HG03342 (cell line): ENCODE data around the gene RARA.

Experiments
- ATAC-seq: cut with Tn5 transposase; IDR thresholded peaks from one replicate; pipeline ENCODE4 v1.9.1; 2021; ENCODE audit warnings: mild to moderate bottlenecking, moderate library complexity; ENCODE audit not compliant: unreplicated experiment

The RARA gene

GRCh38 chr17:40309031-40309948, at the start of gene RARA:
Gene RARA, plus strand, starts transcription at chr17:40309180. Its CDS starts 22,039 bp downstream, at chr17:40331219.
- no peak for ATAC-seq

DNA sequence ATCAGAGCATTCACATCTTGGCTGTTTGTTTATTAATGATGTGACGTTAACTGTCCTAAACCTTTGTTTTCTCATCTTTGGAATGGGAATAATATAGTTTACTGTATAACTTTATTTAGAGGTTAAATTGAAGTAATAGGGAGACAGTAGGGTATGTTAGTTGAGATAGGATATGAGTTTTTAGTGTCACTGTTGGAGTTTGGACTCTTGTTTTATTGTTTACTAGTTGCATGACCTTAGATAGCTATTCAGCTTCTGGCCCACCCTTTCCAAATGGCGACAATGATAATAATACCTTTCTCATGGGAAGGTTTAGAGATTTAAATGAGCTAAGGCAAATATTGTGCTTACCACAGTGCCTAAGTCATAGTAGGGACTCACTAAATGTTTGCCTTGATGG, 49.5 kb upstream of the RARA start:
- ATAC-seq: no peak

DNA sequence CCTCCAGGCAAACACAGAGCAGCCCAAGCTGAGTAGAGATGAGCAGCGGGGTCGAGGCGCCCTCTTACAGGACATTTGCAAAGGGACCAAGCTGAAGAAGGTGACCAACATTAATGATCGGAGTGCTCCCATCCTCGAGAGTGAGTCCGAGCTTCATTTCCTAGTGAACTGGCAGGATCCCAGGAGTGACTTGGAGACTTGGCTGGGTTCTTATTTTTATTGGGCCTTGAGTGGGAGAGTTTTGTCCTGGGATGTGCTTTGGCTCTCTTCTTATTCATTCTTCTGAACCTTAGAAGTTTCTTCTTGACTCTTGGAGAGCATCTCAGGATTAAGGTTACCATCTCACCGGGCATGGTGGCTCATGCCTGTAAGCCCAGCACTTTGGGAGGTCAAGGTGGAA, 48.5 kb upstream of the RARA start:
- no peak for ATAC-seq

GRCh38 chr17:40264458-40265185, 44.4 kb upstream of the RARA start:
- ATAC-seq: no peak

- no peak for ATAC-seq
Measured at GRCh38 chr17:40265337-40265736, 43.6 kb upstream of the RARA start.

- no peak for ATAC-seq
Measured at GRCh38 chr17:40266882-40267281, 42.1 kb upstream of the RARA start.

GRCh38 chr17:40268141-40268712, 40.8 kb upstream of the RARA start:
- ATAC-seq: no peak

DNA sequence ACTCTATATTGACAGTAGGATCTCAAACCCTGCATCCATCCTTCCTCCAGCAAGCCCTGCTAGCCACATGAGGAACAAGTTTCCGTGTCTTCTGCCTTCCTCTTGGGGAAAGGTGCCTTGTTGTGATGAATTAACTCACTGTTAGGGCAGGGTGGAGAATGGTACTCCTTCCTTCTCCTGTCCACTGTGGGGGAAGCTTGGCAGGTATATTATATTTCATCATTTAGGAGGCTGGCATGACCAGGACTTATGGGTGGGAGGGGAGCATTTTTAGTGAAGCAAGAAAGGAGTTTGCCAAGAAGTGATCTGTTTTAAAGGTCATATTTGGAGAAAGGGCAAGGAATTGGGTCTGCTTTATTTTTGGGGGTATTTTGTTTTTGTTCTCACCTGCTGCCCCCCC, 30.6 kb upstream of the RARA start:
- ATAC-seq: no peak

DNA sequence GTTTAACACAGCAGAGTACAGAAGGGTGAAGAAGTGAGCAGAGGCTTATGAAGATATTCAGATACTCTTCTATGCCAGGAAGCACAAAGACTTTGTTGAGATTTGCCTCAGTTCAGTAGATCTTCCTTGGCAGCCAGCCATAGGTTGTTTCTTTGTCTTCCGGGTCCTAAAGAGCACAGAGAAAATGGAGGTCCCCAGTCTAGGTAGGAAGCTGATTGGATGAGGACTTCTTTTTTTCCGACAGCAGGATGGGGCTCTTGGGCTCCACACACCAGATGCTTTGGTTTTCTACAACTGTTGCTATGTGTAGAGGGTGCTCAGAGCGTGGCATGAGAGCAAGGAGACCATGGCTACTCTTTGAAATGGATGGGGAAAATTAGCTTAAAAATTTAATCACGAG, 29.6 kb upstream of the RARA start:
- no peak for ATAC-seq

DNA sequence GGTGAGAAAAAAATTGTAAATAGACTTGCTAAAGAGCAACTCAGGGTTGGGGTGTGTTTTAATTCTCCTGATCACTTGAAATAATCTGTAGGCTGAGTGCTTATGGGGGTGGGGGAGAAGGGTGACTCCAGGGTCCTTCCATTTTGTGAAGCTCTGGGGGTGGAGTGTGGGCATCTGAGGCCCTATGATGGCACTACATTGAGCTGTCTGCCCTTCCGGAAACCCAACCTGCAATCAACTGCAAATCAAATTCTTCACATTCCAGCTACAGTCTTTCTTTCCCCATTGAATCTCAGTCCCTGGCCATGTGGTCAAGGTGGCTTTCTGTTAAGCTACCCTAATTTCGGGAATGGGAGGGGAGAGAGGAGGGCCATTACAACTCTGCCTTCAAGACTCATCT, 27.3 kb upstream of the RARA start:
- no peak for ATAC-seq

- no peak for ATAC-seq
Measured at GRCh38 chr17:40283662-40284061, 25.3 kb upstream of the RARA start.

- no peak for ATAC-seq
Measured at GRCh38 chr17:40284085-40284713, 24.8 kb upstream of the RARA start.

DNA sequence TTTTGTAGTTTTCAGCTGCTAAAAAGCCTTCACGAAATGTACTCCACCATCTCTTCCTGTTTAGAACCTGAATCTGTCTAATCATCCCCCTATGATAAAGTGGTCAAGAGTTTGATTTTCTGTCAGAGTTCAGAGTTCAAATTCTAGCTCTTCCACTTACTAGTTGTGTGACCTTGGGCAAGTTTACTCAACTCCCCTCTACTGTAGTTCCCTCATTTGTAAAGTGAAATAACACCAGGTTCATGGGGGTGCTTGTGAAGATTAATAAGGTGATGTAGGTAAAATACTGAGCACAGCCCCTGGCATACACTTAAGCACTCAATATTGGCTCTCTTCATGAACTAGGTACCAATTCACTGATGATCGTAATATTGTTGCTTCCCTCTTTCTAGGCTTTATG, 22.5 kb upstream of the RARA start:
- ATAC-seq: no peak

- no peak for ATAC-seq
Measured at GRCh38 chr17:40287159-40287493, 21.9 kb upstream of the RARA start.

DNA sequence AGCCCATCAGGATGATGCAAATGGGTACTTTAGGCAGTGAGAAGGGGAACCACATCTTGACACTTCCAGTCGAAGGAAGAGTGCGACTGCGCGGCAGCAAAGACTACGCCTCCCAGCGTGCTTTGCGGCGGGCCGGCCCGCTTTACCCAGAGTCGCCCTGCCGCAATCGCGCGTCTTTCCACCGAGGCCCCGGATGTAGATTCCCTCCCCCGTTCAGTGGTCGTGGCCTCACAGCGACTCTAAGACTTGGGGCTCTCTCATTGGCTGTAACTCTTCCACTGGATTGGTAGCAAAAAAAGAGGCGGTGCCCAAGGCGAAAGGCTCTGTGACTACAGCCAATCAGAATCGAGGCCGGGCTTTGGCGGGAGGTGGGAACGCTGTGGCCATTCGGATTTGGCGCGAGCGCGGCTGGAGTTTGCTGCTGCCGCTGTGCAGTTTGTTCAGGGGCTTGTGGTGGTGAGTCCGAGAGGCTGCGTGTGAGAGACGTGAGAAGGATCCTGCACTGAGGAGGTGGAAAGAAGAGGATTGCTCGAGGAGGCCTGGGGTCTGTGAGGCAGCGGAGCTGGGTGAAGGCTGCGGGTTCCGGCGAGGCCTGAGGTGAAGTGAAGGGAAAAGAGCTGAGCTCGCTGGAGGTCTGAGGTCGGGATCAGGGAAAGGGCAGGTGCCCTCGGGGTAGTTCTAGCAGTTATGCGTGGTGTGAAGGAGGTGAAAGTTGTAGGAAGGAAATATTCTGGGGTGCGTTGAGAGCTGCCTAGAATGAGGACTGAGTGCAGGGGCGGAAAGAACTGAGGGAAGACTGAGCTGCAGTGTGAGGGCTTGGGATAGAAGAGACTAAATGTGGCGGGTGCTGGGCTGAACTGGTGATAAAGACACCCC, 21.2 kb upstream of the RARA start, which contains the start of gene CDC6:
TSS of gene CDC6 (plus strand) at position 386 of the 876 bp plus-strand sequence. CDS start 1,542 bp downstream, outside the sequence.
- peak; percentile 93 for ATAC-seq

GRCh38 chr17:40290629-40291280, 18.2 kb upstream of the RARA start:
- ATAC-seq: no peak

DNA sequence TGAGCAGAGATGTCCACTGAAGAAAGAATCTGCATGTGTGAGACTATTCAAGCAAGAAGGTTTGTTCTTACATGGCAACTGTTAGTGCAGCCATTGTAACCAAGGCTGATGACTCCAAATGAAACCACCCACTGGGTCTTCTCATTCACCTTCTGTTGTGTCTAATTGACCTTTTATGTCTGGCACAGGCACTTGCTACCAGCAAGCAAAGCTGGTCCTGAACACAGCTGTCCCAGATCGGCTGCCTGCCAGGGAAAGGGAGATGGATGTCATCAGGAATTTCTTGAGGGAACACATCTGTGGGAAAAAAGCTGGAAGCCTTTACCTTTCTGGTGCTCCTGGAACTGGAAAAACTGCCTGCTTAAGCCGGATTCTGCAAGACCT, 17.7 kb upstream of the RARA start:
- ATAC-seq: no peak

- no peak for ATAC-seq
Measured at GRCh38 chr17:40293363-40293762, 15.6 kb upstream of the RARA start.

DNA sequence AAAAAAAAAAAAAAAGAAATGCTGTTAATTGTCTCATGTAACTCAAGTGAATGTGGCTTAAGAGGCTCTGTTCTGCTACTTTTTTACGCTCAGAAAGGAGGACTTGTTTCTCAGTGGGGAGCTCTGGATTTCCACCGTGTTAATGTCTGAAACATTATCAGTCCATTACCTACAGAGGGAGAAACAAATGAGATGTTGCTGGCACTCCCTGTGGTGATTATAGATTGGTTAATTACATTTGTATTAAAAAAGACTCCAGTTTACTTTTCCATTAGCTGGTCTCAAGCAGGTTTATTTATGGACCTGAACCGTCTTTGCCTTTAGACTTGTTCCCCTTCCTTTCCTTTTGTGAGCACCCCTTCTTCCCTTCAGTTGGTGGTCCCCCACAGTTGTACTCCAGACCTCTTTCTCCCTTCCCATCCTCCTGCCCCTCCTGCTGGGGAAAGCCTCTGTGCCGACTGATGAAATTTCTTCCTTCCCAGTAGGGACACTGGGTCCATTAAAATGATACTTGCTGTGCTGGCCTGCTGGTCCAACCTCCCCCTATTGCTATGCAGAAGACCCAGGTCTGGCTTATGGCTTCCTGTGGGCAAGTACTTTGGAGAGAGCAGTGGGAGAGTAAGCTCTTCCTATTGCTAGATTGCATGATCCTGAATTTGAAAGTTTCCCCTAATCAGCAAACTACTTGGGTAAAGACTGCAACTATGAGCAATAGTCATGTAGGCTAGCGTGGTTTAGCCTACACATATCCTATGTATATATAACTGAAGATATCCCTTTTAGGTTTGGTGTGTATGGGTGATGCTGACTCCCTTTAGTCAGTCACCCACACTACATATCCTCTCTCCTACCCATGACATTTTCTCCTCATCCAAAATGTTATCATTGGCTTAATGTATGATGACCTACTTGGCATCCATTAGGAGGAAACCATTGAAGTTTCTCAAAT, 13.2 kb upstream of the RARA start:
- ATAC-seq: no peak
